ENCODE data around the gene KIAA0319L.

DNA sequence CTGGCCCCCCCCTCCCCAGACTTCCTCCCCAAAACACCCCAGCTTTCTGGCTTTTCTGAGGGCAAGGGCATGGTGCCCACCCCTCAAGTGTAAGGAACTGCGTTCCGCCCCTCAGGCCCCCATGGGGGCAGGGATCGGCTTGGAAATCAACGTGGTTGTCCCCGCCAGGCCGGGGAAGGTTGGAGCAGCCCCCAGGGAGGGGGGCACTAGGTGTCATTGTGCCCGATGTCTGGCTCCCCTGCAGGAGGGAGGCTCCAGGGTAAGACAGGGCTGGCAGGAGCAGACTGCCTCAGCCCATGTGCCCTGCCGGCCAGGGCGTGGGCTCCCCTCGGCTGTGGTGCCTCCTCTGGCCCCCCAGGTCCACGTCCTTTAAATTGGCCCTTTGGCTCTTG lies 8.5 kb upstream of the KIAA0319L start:
- TF ChIP-seq, protein P1, sequence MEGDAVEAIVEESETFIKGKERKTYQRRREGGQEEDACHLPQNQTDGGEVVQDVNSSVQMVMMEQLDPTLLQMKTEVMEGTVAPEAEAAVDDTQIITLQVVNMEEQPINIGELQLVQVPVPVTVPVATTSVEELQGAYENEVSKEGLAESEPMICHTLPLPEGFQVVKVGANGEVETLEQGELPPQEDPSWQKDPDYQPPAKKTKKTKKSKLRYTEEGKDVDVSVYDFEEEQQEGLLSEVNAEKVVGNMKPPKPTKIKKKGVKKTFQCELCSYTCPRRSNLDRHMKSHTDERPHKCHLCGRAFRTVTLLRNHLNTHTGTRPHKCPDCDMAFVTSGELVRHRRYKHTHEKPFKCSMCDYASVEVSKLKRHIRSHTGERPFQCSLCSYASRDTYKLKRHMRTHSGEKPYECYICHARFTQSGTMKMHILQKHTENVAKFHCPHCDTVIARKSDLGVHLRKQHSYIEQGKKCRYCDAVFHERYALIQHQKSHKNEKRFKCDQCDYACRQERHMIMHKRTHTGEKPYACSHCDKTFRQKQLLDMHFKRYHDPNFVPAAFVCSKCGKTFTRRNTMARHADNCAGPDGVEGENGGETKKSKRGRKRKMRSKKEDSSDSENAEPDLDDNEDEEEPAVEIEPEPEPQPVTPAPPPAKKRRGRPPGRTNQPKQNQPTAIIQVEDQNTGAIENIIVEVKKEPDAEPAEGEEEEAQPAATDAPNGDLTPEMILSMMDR (IDR thresholded peaks at IDR 0.05; ENCODE audit: borderline replicate concordance, extremely low read depth, low read length, poor library complexity, severe bottlenecking), result no peak
- no peak for TF ChIP-seq EZH2 (IDR thresholded peaks at IDR 0.05; ENCODE audit: borderline replicate concordance, low read depth, low read length, severe bottlenecking)
